T-helper 2 cell treated with Interferon-gamma antibody and Interleukin-4, amounts not matched to agents 100 ng/mL and 5 ng/mL, for 36 hours (primary cell): ENCODE measurements around the gene BICD2. TPM values are rescaled to one million over a fixed set of nuclear protein-coding genes. Genes with fewer than 3 reads are reported as not detected.

Experiments used
- intact Hi-C: fragments of 100-400 bp; cut with micrococcal nuclease; formaldehyde crosslinking; loops from one replicate; pipeline ENCODE4 v1.15.1; 2023
- total RNA-seq: library from RNA; stranded (reverse); gene quantifications from 2 replicates; pipeline ENCODE4 v1.2.3, GENCODE V29; 2022

Gene BICD2
- total RNA-seq, 1 donor from 2014 or later = 27.4 TPM

- intact Hi-C loops = no loop called here
Observed at GRCh38 chr9:92749071-92749933, 15.3 kb downstream of the BICD2 start.

GRCh38 chr9:92748233-92748497 is 16.5 kb downstream of the BICD2 start:
- intact Hi-C loops = no loop called here

GRCh38 chr9:92747459-92748232 is 17.0 kb downstream of the BICD2 start:
- intact Hi-C loops = no loop called here

GRCh38 chr9:92746567-92747458 is 17.8 kb downstream of the BICD2 start:
- intact Hi-C loops = no loop called here

GRCh38 chr9:92745881-92746280 is 18.8 kb downstream of the BICD2 start:
- intact Hi-C loops = no loop called here

- intact Hi-C loops = no loop called here
Observed at GRCh38 chr9:92745331-92745730, 19.3 kb downstream of the BICD2 start.

- intact Hi-C loops = no loop called here
Observed at GRCh38 chr9:92740969-92741368, 23.7 kb downstream of the BICD2 start.

- intact Hi-C loops = no loop called here
Observed at GRCh38 chr9:92740446-92740961, 24.1 kb downstream of the BICD2 start.

- intact Hi-C loops = no loop called here
Observed at GRCh38 chr9:92740009-92740408, 24.6 kb downstream of the BICD2 start.

GRCh38 chr9:92739346-92739970 is 25.2 kb downstream of the BICD2 start:
- intact Hi-C loops = no loop called here

GRCh38 chr9:92738661-92739081 is 26.0 kb downstream of the BICD2 start:
- intact Hi-C loops = no loop called here

GRCh38 chr9:92737611-92738299 is 26.9 kb downstream of the BICD2 start:
- intact Hi-C loops = no loop called here

GRCh38 chr9:92737216-92737606 is 27.4 kb downstream of the BICD2 start:
- intact Hi-C loops = no loop called here

GRCh38 chr9:92736563-92737215 is 27.9 kb downstream of the BICD2 start:
- intact Hi-C loops = no loop called here

GRCh38 chr9:92735636-92736562 is 28.7 kb downstream of the BICD2 start:
- intact Hi-C loops = no loop called here

- intact Hi-C loops = no loop called here
Observed at GRCh38 chr9:92734931-92735635, 29.6 kb downstream of the BICD2 start.

GRCh38 chr9:92730897-92731296 is 33.7 kb downstream of the BICD2 start:
- intact Hi-C loops = no loop called here

GRCh38 chr9:92729735-92730155 is 34.9 kb downstream of the BICD2 start:
- intact Hi-C loops = no loop called here
